HepG2 (cell line): ENCODE results near the gene ARPC5. TPM values are rescaled to one million over a fixed set of nuclear protein-coding genes. Genes with fewer than 3 reads are reported as not detected.

ENCODE experiments used
- CBX5 ChIP-seq: sonication (generic); formaldehyde crosslinking; IDR thresholded peaks from 2 replicates; pipeline ENCODE4 v1.4.0; 2020; ENCODE audit warnings: missing genetic modification reagents, borderline replicate concordance
- KAT7 ChIP-seq: IDR thresholded peaks from 2 replicates; pipeline ENCODE4 v1.6.1; 2018; ENCODE audit warnings: borderline replicate concordance, missing compliant biosample characterization
- KDM2A ChIP-seq: sonication (generic); formaldehyde crosslinking; IDR thresholded peaks from 2 replicates; pipeline ENCODE4 v1.4.0; 2020; ENCODE audit warnings: low read depth, missing genetic modification reagents, borderline replicate concordance
- KLF13 ChIP-seq: sonication (generic); formaldehyde crosslinking; IDR thresholded peaks from 2 replicates; pipeline ENCODE4 v1.4.0; 2020; ENCODE audit warnings: mild to moderate bottlenecking, missing genetic modification reagents
- KLF16 ChIP-seq, 2 experiments: sonication (generic) in 1 of 2; formaldehyde crosslinking in 1 of 2; IDR thresholded peaks; 2 replicates each; pipeline versions ENCODE4 v1.6.1 to v1.8.0; 2016 to 2023; ENCODE audit warnings: missing genetic modification reagents in 2 of 2, missing compliant biosample characterization in 1 of 2
- KLF6 ChIP-seq: IDR thresholded peaks from 2 replicates; pipeline ENCODE4 v1.8.0; 2016; ENCODE audit warnings: missing biosample characterization, missing genetic modification reagents
- MBNL3 ChIP-seq: fragments of 250-450 bp; sonication (Bioruptor Pico); conservative IDR thresholded peaks from 2 replicates; pipeline ENCODE4 v1.8.0; 2022; ENCODE audit warnings: mild to moderate bottlenecking, inconsistent platforms
- PHF21A ChIP-seq: sonication (generic); formaldehyde crosslinking; IDR thresholded peaks from 2 replicates; pipeline ENCODE4 v1.5.0; 2020; ENCODE audit warnings: mild to moderate bottlenecking, missing genetic modification reagents
- POGZ ChIP-seq: sonication (generic); formaldehyde crosslinking; IDR thresholded peaks from 2 replicates; pipeline ENCODE4 v1.4.0; 2020; ENCODE audit warnings: mild to moderate bottlenecking, missing genetic modification reagents
- RFXAP ChIP-seq: sonication (generic); formaldehyde crosslinking; IDR thresholded peaks from 2 replicates; pipeline ENCODE4 v1.4.0; 2020; ENCODE audit warnings: missing genetic modification reagents, borderline replicate concordance
- TOPORS ChIP-seq: sonication (generic); formaldehyde crosslinking; IDR thresholded peaks from 2 replicates; pipeline ENCODE4 v1.8.0; 2023; ENCODE audit warnings: mild to moderate bottlenecking, missing genetic modification reagents
- ZBED4 ChIP-seq: sonication (generic); formaldehyde crosslinking; IDR thresholded peaks from 2 replicates; pipeline ENCODE4 v1.4.0; 2020; ENCODE audit warnings: missing genetic modification reagents, borderline replicate concordance
- ZKSCAN8 ChIP-seq: IDR thresholded peaks from 2 replicates; pipeline ENCODE4 v1.6.1; 2016; ENCODE audit warnings: borderline replicate concordance, missing genetic modification reagents, missing compliant biosample characterization
- ZNF224 ChIP-seq: sonication (generic); formaldehyde crosslinking; IDR thresholded peaks from 2 replicates; pipeline ENCODE4 v1.5.0; 2020; ENCODE audit warnings: mild to moderate bottlenecking, missing genetic modification reagents
- ZNF614 ChIP-seq: IDR thresholded peaks from 2 replicates; pipeline ENCODE4 v1.6.1; 2018; ENCODE audit warnings: missing biosample characterization, missing genetic modification reagents, inconsistent platforms, borderline replicate concordance
- ZNF629 ChIP-seq: sonication (generic); formaldehyde crosslinking; conservative IDR thresholded peaks from 2 replicates; pipeline ENCODE4 v1.5.0; 2020; ENCODE audit warnings: missing genetic modification reagents
- ZNF710 ChIP-seq: sonication (generic); formaldehyde crosslinking; IDR thresholded peaks from 2 replicates; pipeline ENCODE4 v1.5.0; 2020; ENCODE audit warnings: mild to moderate bottlenecking, missing genetic modification reagents, borderline replicate concordance
- ZNF766 ChIP-seq: sonication (generic); formaldehyde crosslinking; IDR thresholded peaks from 2 replicates; pipeline ENCODE4 v1.5.0; 2020; ENCODE audit warnings: missing genetic modification reagents, borderline replicate concordance
- polyA plus RNA-seq, 8 experiments: library from polyadenylated mRNA; depleted of rRNA in 3 of 8; stranded (reverse) in 7 of 8; unstranded in 1 of 8; fragments of >200 nt; fragmentation: Illumina TruSeq in 4 of 8; extraction: Trizol in 4 of 8; gene quantifications; 2 replicates each; pipeline versions ENCODE4 v1.2.1 to v1.2.3, GENCODE V29; 2011 to 2016; ENCODE audit warnings: low read depth in 4 of 8, missing spikeins in 1 of 8, mixed read lengths in 1 of 8; ENCODE audit not compliant: insufficient read depth in 1 of 8
- total RNA-seq, 5 experiments: library from RNA; depleted of rRNA; stranded (reverse); fragments of >200 nt; fragmentation: Illumina TruSeq; extraction: Trizol; gene quantifications; 2 replicates each; pipeline ENCODE4 v1.2.3, GENCODE V29; 2016; ENCODE audit warnings: low read depth in 1 of 5
- TF ChIP-seq, protein P1 (sequence below): sonication (generic); formaldehyde crosslinking; IDR thresholded peaks from 2 replicates; pipeline ENCODE4 v1.8.0; 2022; ENCODE audit warnings: mild to moderate bottlenecking, missing genetic modification reagents; ENCODE audit not compliant: insufficient replicate concordance

ARPC5 gene
- total and polyA plus RNA-seq, 2 of the 13 experiments (the other 11 are each of a cell fraction or from before 2014, with no cell fraction given): 48.4 to 106 TPM

DNA sequence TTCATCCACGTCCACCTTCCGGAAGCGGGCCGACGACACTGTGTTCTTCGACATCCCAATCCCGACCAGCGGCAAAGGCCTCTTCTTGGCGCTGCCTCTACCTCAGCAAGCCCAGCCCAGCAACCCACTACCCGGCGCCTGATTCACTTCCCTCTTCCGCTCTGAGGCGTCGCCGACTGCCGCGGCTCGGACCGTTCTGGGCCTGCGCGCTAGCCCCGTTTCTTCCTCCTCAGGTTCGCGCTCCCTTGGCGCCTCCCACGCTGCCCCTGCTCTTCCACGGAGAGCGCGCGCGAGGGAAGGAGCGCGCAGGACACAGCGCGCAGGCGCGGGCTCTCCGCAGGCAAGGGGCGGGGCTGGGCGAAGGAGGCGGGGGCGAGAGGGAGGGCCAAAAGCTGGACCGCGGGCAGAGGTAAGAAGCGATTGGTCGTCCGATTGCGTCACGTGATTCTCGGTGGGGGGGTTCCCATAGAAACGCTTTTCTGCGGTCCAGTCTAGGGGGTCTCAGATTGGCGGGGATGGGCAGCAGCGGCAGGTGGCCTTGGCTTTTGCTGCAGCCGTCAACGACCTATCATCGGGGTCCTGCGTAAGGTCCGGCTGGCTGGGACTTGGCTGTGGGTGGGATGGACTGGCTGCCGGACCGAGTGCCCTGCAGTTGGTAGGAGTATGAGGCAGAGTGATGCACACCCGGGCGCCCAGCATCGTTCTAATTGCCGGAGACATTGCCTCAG is at the start of gene ARPC5 (continued):
- TF ChIP-seq ZBED4 (no peak; the same call in 1 of the 2 replicates), ZKSCAN8 (CRISPR knock-in tag) (no peak), TOPORS (CRISPR knock-in tag) (peak; percentile 20; the same call in 1 of the 2 replicates), ZNF224 (CRISPR knock-in tag) (0 out of 2 replicates have a peak, but pooled peaks have one; percentile 49), ZNF629 (no peak), ZNF614 (CRISPR knock-in tag) (peak; percentile 12; the same call in 1 of the 2 replicates), ZNF766 (peak; percentile 82; the same call in 1 of the 2 replicates), ZNF710 (CRISPR knock-in tag) (peak; percentile 86), PHF21A (peak; percentile 61; the same call in 1 of the 2 replicates), KDM2A (CRISPR knock-in tag) (peak; percentile 68), KAT7 (CRISPR knock-in tag) (0 out of 2 replicates have a peak, but pooled peaks have one; percentile 49), RFXAP (CRISPR knock-in tag) (peak; percentile 56; the same call in 1 of the 2 replicates), KLF16 (CRISPR knock-in tag; IDR thresholded peaks at IDR 0.05) (peak in 1 of 2 experiments; percentile 45; a peak in 1 of 4 replicates), CBX5 (no peak), KLF13 (CRISPR knock-in tag) (no peak), MBNL3 (CRISPR knock-in tag) (no peak), KLF6 (CRISPR knock-in tag) (peak; percentile 53), POGZ (CRISPR knock-in tag) (peak; percentile 62; the same call in 1 of the 2 replicates)
- TF ChIP-seq, protein P1, sequence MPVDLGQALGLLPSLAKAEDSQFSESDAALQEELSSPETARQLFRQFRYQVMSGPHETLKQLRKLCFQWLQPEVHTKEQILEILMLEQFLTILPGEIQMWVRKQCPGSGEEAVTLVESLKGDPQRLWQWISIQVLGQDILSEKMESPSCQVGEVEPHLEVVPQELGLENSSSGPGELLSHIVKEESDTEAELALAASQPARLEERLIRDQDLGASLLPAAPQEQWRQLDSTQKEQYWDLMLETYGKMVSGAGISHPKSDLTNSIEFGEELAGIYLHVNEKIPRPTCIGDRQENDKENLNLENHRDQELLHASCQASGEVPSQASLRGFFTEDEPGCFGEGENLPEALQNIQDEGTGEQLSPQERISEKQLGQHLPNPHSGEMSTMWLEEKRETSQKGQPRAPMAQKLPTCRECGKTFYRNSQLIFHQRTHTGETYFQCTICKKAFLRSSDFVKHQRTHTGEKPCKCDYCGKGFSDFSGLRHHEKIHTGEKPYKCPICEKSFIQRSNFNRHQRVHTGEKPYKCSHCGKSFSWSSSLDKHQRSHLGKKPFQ (CRISPR knock-in tag): peak; percentile 55
